HG03575 (cell line): ENCODE results near the gene SLC2A14.
"Not testable (repeated sequence)": the region's sequence is repeated elsewhere in the genome, so short reads cannot be mapped to it uniquely, and the experiment has no call there.

ENCODE experiments used
- ATAC-seq: cut with Tn5 transposase; IDR thresholded peaks from one replicate; pipeline ENCODE4 v1.9.1; 2021; ENCODE audit not compliant: unreplicated experiment, insufficient number of reproducible peaks, low FRiP score; ENCODE audit errors: extremely low read depth

SLC2A14 gene

GRCh38 chr12:7872566-7873319 lies at the start of gene SLC2A14:
TSS of gene SLC2A14 (minus strand) at chr12:7872915. CDS start at chr12:7869880, 3,035 bp downstream.
- no peak for ATAC-seq

- not testable (repeated sequence) for ATAC-seq
Measured at GRCh38 chr12:7921181-7921580, 48.5 kb upstream of the SLC2A14 start.

- not testable (repeated sequence) for ATAC-seq
Measured at GRCh38 chr12:7918268-7918590, 45.5 kb upstream of the SLC2A14 start.

- no peak for ATAC-seq
Measured at GRCh38 chr12:7917392-7918267, 44.9 kb upstream of the SLC2A14 start.

DNA sequence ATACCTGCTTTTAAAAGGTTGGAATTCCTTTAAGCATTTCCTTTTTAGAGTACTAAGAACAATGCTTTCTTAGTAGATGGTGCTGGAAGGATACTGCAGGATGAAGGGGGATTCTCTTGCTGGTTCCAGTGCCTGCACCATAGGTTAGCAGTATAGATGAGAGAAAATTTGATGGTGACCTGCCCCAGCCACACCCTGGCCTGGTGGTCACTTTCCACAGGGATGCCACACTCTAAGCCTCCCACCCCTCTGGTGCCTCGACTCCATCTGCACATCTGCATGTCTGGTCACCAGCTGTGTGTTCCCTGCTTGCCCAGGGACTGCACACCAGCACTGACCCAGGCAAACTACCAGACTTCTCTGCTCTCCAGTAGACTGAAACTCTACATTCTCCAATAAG lies 44.2 kb upstream of the SLC2A14 start:
- no peak for ATAC-seq

- ATAC-seq = no peak
Measured at GRCh38 chr12:7915661-7916403, 43.1 kb upstream of the SLC2A14 start.

DNA sequence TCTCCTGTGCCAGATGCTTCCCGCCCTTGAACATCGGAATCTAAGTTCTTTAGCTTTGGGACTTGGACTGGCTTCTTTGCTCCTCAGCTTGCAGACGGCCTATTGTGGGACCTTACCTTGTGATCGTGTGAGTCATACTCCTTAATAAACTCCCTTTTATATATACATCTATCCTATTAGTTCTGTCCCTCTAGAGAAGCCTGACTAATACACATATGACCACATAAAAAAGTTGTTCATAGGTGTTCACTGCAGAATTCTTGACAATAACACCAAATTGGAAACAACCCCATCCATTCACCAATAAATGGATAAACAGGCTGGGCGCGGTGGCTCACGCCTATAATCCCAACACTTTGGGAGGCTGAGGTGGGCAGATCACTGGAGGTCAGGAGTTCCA lies 37.4 kb upstream of the SLC2A14 start:
- ATAC-seq = not testable (repeated sequence)

DNA sequence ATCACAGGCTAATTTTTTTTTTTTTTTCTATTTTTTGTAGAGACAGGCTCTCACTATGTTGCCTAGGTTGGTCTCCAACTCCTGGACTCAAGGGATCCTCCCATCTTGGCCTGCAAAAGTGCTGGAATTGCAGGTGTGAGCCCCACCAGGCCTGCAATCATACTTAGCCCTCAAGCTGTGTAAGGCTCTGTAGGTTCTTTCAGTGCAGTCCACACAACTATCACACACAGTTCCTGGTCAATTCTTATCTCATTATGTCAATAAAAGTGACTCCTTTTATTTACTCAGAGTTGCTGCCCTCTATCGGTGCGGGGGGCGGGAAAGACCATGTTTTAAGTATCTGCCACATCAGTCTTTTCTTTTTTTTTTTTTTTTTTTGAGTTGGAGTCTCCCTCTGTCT lies 34.3 kb upstream of the SLC2A14 start:
- no peak for ATAC-seq

DNA sequence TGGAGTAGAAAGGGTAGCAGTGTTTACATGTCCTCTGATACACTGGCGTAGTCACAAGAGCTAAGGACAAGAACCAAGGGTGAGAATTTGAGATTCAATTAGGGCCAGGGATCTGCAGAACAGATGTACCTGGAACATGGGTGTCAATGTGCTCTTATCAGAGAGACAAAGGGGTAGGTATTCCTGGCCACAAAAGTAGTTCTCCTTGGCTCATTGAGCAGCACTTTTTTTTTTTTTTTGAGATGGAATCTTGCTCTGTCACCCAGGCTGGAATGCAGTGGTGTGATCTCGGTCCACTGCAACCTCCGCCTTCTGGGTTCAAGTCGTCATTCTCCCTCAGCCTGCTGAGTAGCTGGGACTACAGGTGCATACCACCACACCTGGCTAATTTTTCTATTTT lies 33.6 kb upstream of the SLC2A14 start:
- not testable (repeated sequence) for ATAC-seq

DNA sequence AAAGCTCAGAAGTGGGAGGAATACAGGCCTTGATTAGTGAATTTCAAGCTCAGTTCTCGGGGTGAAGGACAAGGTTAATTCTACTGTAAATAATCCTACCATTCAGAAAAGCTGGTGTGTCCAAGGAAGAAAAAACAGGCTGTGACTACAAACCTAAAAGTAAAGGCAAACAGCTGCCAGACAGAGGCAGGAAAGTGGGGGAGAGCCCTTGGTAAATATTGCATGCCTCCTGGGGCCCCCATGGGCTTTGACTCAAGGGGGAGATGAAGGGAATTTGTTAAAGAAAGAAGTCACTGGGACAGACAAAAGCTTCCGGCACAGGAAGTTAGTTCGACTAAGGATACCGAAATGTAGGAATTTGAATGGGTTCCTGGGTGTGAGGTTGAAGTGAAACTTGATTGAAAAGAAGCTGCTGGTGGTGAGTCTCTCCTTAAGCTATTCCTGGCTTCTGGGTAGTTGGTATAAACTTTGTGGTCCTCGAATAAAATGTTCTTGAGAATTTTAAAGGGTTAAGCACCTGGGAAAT lies 32.9 kb upstream of the SLC2A14 start:
- ATAC-seq = not testable (repeated sequence)

DNA sequence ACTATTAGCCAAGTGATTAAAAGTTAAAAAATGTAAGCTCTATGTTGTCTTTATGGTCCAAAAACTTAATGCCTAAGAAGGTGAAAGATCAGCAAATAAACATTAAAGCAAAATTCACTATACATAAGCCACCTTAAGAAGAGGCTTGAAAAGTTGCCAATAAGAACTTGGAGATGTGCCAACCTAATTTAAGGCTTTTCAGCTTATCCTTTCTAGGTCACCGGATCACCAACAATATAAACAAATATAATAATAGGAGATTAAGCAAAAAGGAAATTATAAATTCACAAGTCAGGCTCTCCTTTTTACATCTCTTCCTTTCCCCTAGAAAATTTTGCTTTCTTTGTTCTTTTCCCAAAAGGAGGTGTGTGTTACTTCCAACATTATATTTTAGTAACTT lies 32.4 kb upstream of the SLC2A14 start:
- no peak for ATAC-seq

GRCh38 chr12:7902416-7902815 lies 29.7 kb upstream of the SLC2A14 start:
- not testable (repeated sequence) for ATAC-seq

DNA sequence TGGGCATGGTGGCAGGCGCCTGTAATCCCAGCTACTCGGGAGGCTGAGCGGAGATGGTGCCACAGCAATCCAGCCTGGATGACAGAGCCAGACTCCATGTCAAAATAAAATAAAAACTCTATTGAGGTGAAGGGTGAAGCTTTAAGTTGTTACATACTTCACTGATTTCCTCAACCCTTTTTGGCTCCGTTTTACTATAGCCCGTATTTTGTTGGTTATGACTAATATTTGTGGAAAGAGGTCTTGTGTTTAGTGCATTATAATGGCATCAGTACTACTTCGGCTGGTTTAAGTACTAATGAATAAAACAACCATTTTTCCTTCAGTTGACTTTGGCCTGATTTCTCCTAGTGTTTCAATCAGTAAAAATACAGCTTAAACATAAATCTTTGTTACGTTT lies 27.0 kb upstream of the SLC2A14 start:
- ATAC-seq = no peak

GRCh38 chr12:7896726-7897125 lies 24.0 kb upstream of the SLC2A14 start:
- not testable (repeated sequence) for ATAC-seq

- ATAC-seq = no peak
Measured at GRCh38 chr12:7892186-7892980, 19.7 kb upstream of the SLC2A14 start.

- ATAC-seq = no peak
Measured at GRCh38 chr12:7884689-7885088, 12.0 kb upstream of the SLC2A14 start.

- ATAC-seq = not testable (repeated sequence)
Measured at GRCh38 chr12:7881736-7882120, 9.0 kb upstream of the SLC2A14 start.

DNA sequence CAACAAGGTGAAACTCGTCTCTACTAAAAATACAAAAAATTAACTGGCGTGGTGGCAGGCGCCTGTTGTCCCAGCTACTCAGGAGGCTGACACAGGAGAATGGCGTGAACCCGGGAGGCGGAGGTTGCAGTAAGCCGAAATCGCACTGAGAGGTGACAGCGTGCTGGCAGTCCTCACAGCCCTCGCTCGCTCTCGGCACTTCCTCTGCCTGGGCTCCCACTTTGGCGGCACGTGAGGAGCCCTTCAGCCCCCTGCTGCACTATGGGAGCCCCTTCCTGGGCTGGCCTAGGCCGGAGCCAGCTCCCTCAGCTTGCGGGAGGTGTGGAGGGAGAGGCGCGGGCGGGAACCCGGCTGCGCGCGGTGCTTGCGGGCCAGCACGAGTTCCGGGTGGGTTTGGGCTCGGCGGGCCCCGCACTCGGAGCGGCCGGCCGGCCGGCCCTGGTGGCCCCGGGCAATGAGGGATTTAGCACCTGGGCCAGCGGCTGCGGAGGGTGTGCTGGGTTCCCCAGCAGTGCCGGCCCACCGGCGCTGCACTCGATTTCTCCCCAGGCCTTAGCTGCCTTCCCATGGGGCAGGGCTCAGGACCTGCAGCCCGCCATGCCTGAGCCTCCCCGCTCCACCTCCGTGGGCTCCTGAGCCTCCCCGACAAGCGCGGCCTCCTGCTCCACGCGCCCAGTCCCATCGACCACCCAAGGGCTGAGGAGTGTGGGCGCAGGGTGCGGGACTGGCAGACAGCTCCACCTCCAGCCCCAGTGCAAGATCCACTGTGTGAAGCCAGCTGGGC lies 8.4 kb upstream of the SLC2A14 start:
- ATAC-seq = not testable (repeated sequence)
